Uterus (tissue), 2 donors: Measurements from ENCODE around the gene ASIC1.

Source experiments
- POLR2A ChIP-seq, 2 donors: fragments of 450-650 bp; IDR thresholded peaks; one replicate each; pipeline ENCODE4 v1.6.1; 2016; ENCODE audit warnings: antibody characterized with exemption in 2 of 2, mild to moderate bottlenecking in 1 of 2, moderate library complexity in 1 of 2
- TF ChIP-seq, protein P1 (sequence below), 4 experiments: fragments of 200-600 bp in 2 of 4; fragments of 450-650 bp in 2 of 4; sonication (generic) in 2 of 4; IDR thresholded peaks; one replicate each; pipeline ENCODE4 v1.5.1; 2016 to 2019; ENCODE audit warnings: antibody characterized with exemption in 4 of 4, mild to moderate bottlenecking in 2 of 4, moderate library complexity in 1 of 4

DNA sequence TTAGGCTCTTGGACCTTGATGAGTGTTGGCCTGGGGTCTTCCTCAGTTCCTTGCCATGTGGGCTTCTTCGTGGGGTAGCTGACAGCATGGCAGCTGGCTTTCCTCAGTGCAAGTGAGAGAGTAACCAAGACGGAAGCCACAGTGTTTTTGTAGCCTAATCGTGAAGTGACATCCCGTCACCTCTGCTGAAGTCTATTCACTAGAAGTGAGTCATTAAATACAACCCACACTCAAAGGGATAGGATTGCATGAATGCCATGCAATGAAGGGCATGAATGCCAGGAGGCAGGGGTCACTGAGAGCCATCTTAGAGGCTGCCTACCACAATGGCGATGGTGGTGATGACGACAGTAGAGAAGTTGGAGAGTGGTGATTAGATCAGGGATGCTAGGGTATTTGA lies 13.5 kb upstream of the ASIC1 start:
- TF ChIP-seq POLR2A (IDR thresholded peaks at IDR 0.05), result no peak
- TF ChIP-seq, protein P1, sequence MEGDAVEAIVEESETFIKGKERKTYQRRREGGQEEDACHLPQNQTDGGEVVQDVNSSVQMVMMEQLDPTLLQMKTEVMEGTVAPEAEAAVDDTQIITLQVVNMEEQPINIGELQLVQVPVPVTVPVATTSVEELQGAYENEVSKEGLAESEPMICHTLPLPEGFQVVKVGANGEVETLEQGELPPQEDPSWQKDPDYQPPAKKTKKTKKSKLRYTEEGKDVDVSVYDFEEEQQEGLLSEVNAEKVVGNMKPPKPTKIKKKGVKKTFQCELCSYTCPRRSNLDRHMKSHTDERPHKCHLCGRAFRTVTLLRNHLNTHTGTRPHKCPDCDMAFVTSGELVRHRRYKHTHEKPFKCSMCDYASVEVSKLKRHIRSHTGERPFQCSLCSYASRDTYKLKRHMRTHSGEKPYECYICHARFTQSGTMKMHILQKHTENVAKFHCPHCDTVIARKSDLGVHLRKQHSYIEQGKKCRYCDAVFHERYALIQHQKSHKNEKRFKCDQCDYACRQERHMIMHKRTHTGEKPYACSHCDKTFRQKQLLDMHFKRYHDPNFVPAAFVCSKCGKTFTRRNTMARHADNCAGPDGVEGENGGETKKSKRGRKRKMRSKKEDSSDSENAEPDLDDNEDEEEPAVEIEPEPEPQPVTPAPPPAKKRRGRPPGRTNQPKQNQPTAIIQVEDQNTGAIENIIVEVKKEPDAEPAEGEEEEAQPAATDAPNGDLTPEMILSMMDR (IDR thresholded peaks at IDR 0.05), result no peak
